ENCODE results near the gene TBCC. TPM values are rescaled to one million over a fixed set of nuclear protein-coding genes. Genes with fewer than 3 reads are reported as not detected.

Gene TBCC
- total and polyA plus RNA-seq, 9 donors, result 14.1 to 18.7 (median 16.4) TPM

- Histone ChIP-seq H3K27ac (no peak overlapping the region), H3K4me1 (ENCODE audit: insufficient read depth) (no peaks in the 10 kb centered on the region), H3K4me3 (no peak overlapping the region), H3K9me3 (no peaks in the 10 kb centered on the region), H3K36me3 (no peaks in the 10 kb centered on the region), H3K27me3 (no peaks in the 10 kb centered on the region)
- TF ChIP-seq CTCF (IDR thresholded peaks at IDR 0.05) (no peak), EP300 (IDR thresholded peaks at IDR 0.05) (no peak), POLR2A (IDR thresholded peaks at IDR 0.05) (no peak)
- WGBS, 3 donors, result 92 to 98% (median 97%) methylated on average over 3 of the region's 3 CpGs
- DNase-seq, result no peak
- intact Hi-C loops (cut with DNase I), result no loop called here
Measured at GRCh38 chr6:42762426-42762859, 16.5 kb upstream of the TBCC start.

- intact Hi-C loops (cut with DNase I), result no loop called here
- no peaks in the 10 kb centered on the region for H3K36me3 ChIP-seq
- no peaks in the 10 kb centered on the region for H3K27me3 ChIP-seq
- H3K4me3 ChIP-seq, result no peak overlapping the region
- no peak for DNase-seq
- 85 to 91% (median 86%) methylated on average over 8 of the region's 8 CpGs for WGBS, 3 donors
- no peaks in the 10 kb centered on the region for H3K4me1 ChIP-seq (ENCODE audit: insufficient read depth)
- TF ChIP-seq EP300 (IDR thresholded peaks at IDR 0.05), result no peak
- TF ChIP-seq POLR2A (IDR thresholded peaks at IDR 0.05), result no peak
- no peak for TF ChIP-seq CTCF (IDR thresholded peaks at IDR 0.05)
- no peak overlapping the region for H3K27ac ChIP-seq
- no peaks in the 10 kb centered on the region for H3K9me3 ChIP-seq
Measured at GRCh38 chr6:42761287-42762067, 15.6 kb upstream of the TBCC start.

- Histone ChIP-seq H3K27ac (no peak overlapping the region), H3K9me3 (no peaks in the 10 kb centered on the region), H3K4me1 (ENCODE audit: insufficient read depth) (no peaks in the 10 kb centered on the region), H3K36me3 (no peaks in the 10 kb centered on the region), H3K27me3 (no peaks in the 10 kb centered on the region), H3K4me3 (no peak overlapping the region)
- TF ChIP-seq CTCF (IDR thresholded peaks at IDR 0.05) (no peak), EP300 (IDR thresholded peaks at IDR 0.05) (no peak), POLR2A (IDR thresholded peaks at IDR 0.05) (no peak)
- intact Hi-C loops (cut with DNase I), result no loop called here
- 84 to 94% (median 92%) methylated on average over 3 of the region's 3 CpGs for WGBS, 3 donors
- no peak for DNase-seq
Measured at GRCh38 chr6:42758756-42759430, 13.0 kb upstream of the TBCC start.

- Histone ChIP-seq H3K9me3 (no peaks in the 10 kb centered on the region), H3K27me3 (no peaks in the 10 kb centered on the region), H3K36me3 (no peaks in the 10 kb centered on the region), H3K4me3 (no peak overlapping the region), H3K4me1 (ENCODE audit: insufficient read depth) (peaks cover 3% of the 10 kb centered on the region), H3K27ac (no peak overlapping the region)
- TF ChIP-seq EP300 (IDR thresholded peaks at IDR 0.05) (no peak), POLR2A (IDR thresholded peaks at IDR 0.05) (no peak), CTCF (IDR thresholded peaks at IDR 0.05) (no peak)
- intact Hi-C loops (cut with DNase I), result no loop called here
- WGBS, 3 donors, result 91 to 95% (median 94%) methylated on average over 7 of the region's 7 CpGs
- no peak for DNase-seq
Measured at GRCh38 chr6:42756722-42757121, 10.8 kb upstream of the TBCC start.
